Subcutaneous abdominal adipose tissue (tissue), 5 donors: ENCODE data around the gene ITSN1.

ENCODE experiments used
- H3K27ac ChIP-seq: one replicate; pipeline ENCODE4 v1.7.0; 2013; ENCODE audit warnings: low read depth, mild to moderate bottlenecking, inconsistent platforms, low read length, moderate library complexity
- H3K27me3 ChIP-seq, 5 donors: one replicate each; pipeline ENCODE4 v1.7.0; 2013; ENCODE audit warnings: low read length in 5 of 5, inconsistent platforms in 1 of 5; ENCODE audit not compliant: control insufficient read depth in 5 of 5, insufficient read depth in 4 of 5
- H3K36me3 ChIP-seq, 5 donors: one replicate each; pipeline ENCODE4 v1.7.0; 2013; ENCODE audit warnings: low read length in 5 of 5; ENCODE audit not compliant: control insufficient read depth in 5 of 5, insufficient read depth in 5 of 5
- H3K4me1 ChIP-seq, 5 donors: one replicate each; pipeline ENCODE4 v1.7.0; 2013; ENCODE audit warnings: low read length in 5 of 5, mild to moderate bottlenecking in 3 of 5, moderate library complexity in 1 of 5; ENCODE audit not compliant: control insufficient read depth in 5 of 5, insufficient read depth in 5 of 5
- H3K4me3 ChIP-seq, 5 donors: one replicate each; pipeline ENCODE4 v1.7.0; 2013; ENCODE audit warnings: low read length in 5 of 5, low read depth in 1 of 5
- H3K9ac ChIP-seq, 5 donors: one replicate each; pipeline ENCODE4 v1.7.0; 2013; ENCODE audit warnings: low read length in 5 of 5, mild to moderate bottlenecking in 4 of 5, moderate library complexity in 3 of 5
- H3K9me3 ChIP-seq, 5 donors: one replicate each; pipeline ENCODE4 v1.7.0; 2013; ENCODE audit warnings: low read length in 5 of 5; ENCODE audit not compliant: control insufficient read depth in 5 of 5
- donor health status: healthy.
- donor health status: healthy.
- donor health status: healthy.
- donor health status: healthy.
- donor health status: healthy.

The ITSN1 gene

DNA sequence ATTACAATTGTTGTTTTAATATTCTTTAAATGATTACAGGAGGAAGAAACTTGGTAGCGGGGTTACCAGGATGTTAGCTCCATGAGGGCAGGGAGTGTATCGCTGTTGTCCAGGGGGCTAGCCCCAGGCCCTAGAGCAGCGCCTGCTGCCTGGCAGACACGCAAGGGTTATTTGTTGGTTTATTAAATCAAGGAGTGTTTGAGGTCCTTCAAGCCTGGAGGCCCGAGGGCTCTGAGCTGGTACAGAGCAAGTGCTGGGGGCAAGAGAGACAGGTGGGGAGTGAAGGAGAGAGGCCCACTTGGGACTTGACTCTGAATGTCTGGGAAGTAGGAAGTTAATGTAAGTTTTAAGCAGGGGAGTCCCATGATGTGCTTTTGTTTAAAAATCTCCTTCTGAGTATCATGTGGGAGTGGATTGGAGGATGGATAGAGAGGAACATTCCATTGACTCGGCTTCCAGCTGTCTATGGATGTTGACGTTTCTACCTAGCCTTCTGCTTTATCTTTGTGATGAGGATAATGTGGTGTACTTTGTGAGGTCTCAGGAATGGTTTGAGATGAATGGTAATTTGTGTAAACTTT is 8.7 kb downstream of the ITSN1 start:
- Histone ChIP-seq H3K4me3 (no peak overlapping the region), H3K9ac (peak overlapping the region in 1 of 5 donors; percentile 13), H3K9me3 (no peaks in the 10 kb centered on the region), H3K4me1 (peaks cover 0 to 66% (median 62%) of the 10 kb centered on the region in 5 donors), H3K27ac (no peak overlapping the region), H3K27me3 (no peaks in the 10 kb centered on the region), H3K36me3 (peaks cover 0 to 9% (median 0%) of the 10 kb centered on the region in 5 donors)

DNA sequence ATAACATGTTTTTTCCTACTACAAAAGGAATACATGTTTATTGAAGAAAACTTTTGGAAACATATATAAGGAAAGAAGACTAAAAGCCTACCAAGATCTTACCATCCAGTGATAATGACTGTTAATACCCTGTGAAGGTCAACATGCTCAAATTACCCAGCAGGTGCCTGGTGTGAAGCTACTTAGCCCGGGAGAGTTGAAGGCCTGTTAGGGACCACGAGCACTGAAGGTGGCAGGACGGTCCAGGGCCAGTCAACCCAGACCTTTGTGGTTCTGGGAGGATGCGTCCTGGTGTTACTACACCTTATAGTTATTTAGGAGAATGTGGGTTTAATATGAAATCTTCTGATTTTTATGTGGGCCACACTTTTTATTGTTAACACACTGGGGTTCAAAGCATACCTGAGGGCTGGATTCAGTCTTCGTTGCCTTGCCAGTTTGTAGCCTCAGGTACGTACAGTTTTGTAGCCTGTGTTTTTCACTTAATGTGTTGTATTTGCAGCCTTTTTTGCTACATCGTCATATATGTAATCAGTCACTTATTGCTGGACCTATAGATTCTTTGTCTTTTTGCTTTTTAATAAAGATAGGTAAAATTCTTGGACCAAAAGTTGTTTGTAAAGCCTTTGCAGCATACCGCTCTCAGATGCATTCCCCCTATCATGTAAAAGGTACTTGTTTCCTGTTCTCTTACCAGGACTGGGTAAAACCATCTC is 9.8 kb downstream of the ITSN1 start:
- H3K36me3 ChIP-seq, result peaks cover 0 to 9% (median 0%) of the 10 kb centered on the region in 5 donors
- peak overlapping the region; percentile 25 for H3K27ac ChIP-seq
- H3K27me3 ChIP-seq, result no peaks in the 10 kb centered on the region
- H3K4me1 ChIP-seq, result peaks cover 0 to 68% (median 64%) of the 10 kb centered on the region in 5 donors
- no peaks in the 10 kb centered on the region for H3K9me3 ChIP-seq
- H3K9ac ChIP-seq, result peak overlapping the region in 1 of 5 donors; percentile 8
- no peak overlapping the region for H3K4me3 ChIP-seq

DNA sequence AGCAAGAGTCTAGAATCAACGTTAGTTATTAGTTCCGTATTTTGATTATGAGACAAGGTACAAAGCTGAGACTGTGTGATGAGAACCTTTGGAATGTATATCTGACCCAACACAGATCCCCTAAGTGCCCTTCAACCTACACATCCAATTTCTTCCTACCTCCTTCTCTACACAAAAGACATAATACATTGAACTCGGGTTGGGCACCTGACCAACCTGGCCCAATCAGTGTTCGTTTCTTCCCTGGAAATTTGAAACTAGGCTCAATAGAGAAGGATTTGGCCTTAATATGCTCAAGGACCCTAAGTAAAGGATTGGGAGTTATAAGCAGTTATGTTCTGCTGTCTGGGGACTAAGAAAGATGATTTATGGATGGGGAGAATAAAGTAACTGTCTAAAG is 12.1 kb downstream of the ITSN1 start:
- Histone ChIP-seq H3K4me3 (no peak overlapping the region), H3K4me1 (peaks cover 0 to 68% (median 65%) of the 10 kb centered on the region in 5 donors), H3K36me3 (peaks cover 0 to 11% (median 0%) of the 10 kb centered on the region in 5 donors), H3K9ac (no peak overlapping the region), H3K9me3 (no peaks in the 10 kb centered on the region), H3K27me3 (no peaks in the 10 kb centered on the region), H3K27ac (peak overlapping the region; percentile 62)

DNA sequence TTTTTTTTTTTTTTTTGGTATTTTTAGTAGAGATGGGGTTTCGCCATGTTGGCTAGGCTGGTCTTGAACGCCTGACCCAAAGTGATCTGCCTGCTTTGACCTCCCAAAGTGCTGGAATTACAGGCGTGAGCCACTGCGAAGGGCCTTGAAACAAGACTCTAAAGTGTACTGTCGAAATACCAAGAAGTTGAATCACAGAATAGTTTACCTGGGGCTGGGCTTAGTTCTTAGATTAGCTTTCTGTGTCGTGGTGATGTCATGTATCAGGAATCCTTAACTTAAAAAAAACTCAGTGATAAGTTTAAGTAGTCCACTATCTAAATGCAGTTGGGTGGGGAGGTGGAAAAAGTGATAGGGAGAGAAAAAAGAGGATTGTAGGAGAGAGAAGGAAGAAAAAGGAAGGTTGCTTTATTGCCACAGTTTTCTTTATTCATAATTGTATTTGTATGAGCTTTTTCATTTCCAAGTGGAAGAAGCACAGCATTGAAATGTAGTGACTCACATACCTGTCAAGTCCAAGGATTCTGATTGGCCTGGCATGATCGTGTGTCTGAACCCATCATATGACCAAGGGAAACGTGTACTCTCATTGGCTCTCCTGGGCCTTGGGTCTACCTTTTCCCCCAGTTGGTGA is 13.4 kb downstream of the ITSN1 start:
- peaks cover 0 to 68% (median 61%) of the 10 kb centered on the region in 5 donors for H3K4me1 ChIP-seq

DNA sequence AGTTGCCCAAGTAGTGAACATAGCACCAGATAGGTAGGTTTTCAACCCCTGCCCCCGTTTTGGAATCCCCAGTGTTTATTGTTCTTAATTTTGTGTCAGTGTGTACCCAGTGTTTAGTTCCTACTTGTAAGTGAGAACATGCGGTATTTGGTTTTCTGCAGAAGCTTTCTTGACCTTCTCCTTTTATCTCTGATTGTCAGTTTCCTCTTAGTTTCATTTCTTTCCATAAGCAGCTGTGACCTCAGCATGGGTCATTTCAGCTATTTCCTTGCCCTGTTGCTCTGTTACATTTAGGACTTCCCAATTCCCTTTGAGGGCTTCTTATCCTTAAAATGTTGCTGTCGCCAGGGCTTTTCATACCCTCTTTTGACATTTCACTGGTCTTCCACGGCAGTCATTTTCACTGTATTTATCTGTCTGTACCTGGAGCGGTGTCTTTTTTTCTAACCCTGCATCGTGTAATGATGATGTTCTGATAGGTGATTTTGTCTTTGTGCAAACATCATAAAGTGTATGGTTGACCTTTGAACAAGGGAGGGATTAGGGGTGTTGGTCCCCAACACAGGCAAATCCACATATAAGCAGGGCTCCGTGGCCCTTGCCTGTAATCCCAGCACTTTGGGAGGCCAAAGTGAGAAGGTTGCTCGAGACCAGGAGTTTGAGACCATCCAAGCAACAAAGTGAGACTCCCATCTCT is 15.0 kb downstream of the ITSN1 start:
- Histone ChIP-seq H3K4me3 (no peak overlapping the region), H3K27ac (peak overlapping the region; percentile 69), H3K9ac (no peak overlapping the region), H3K27me3 (no peaks in the 10 kb centered on the region), H3K9me3 (no peaks in the 10 kb centered on the region), H3K4me1 (peaks cover 0 to 61% (median 55%) of the 10 kb centered on the region in 5 donors), H3K36me3 (peaks cover 0 to 11% (median 0%) of the 10 kb centered on the region in 5 donors)

More for the DNA sequence above, 13.4 kb downstream of the ITSN1 start:
- no peak overlapping the region for H3K4me3 ChIP-seq
- no peaks in the 10 kb centered on the region for H3K9me3 ChIP-seq
- H3K36me3 ChIP-seq, result peaks cover 0 to 11% (median 0%) of the 10 kb centered on the region in 5 donors
- H3K9ac ChIP-seq, result no peak overlapping the region
- H3K27me3 ChIP-seq, result no peaks in the 10 kb centered on the region
- H3K27ac ChIP-seq, result peak overlapping the region; percentile 62

DNA sequence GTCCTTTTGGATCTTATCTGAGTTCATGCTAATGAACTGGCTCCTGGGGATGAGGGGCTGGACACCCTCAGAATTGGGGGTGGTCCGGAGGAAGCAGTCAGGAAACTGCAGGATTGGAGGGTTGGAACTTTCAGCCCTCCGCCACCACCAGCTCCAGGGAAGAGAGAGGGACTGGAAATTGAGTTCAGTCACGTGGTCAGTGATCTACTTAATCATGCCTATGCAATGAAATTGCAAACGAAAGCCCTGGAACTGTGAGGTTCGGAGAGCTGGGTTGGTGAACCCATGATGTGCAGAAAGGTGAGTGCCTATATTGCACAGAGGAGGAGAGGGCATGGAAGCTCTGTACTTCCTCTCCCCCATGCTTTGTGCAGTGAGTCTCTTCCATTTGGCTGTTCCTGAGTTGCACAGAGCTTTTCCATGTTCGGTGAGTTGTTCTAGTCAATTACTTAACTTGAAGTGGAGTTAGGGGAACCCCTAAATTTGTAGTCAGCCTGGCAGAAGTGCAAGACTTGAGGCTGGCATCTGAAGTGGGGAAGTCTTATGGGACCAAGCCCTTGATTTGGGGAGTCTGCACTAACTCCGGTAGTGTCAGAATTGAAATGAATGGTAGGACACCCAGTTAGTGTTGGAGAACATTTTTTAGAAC is 16.7 kb downstream of the ITSN1 start:
- peak overlapping the region; percentile 51 for H3K27ac ChIP-seq
- H3K4me1 ChIP-seq, result peaks cover 0 to 64% (median 56%) of the 10 kb centered on the region in 5 donors
- peaks cover 0 to 8% (median 0%) of the 10 kb centered on the region in 5 donors for H3K36me3 ChIP-seq
- no peaks in the 10 kb centered on the region for H3K27me3 ChIP-seq
- no peak overlapping the region for H3K4me3 ChIP-seq
- H3K9me3 ChIP-seq, result no peaks in the 10 kb centered on the region
- H3K9ac ChIP-seq, result no peak overlapping the region

DNA sequence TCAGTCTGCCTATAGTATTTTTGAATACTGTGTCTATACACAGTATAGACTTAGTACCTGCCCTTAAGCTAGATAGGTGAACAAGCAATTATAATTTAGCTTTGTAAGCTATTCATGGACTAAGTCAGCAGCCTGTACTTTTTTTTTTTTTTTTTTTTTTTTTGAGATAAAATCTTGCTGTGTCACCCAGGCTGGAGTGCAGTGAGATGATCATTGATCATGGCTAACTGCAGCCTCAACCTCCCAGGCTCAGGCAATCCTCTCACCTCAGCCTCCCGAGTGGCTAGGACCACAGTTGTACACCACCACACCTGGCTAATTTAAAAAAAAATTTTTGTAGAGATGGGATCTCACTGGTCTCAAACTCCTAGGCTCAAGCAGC is 17.3 kb downstream of the ITSN1 start:
- H3K9ac ChIP-seq, result no peak overlapping the region
- no peaks in the 10 kb centered on the region for H3K27me3 ChIP-seq
- peaks cover 0 to 68% (median 59%) of the 10 kb centered on the region in 5 donors for H3K4me1 ChIP-seq
- no peaks in the 10 kb centered on the region for H3K9me3 ChIP-seq
- H3K36me3 ChIP-seq, result peaks cover 0 to 4% (median 0%) of the 10 kb centered on the region in 5 donors
- no peak overlapping the region for H3K4me3 ChIP-seq
- peak overlapping the region; percentile 51 for H3K27ac ChIP-seq

DNA sequence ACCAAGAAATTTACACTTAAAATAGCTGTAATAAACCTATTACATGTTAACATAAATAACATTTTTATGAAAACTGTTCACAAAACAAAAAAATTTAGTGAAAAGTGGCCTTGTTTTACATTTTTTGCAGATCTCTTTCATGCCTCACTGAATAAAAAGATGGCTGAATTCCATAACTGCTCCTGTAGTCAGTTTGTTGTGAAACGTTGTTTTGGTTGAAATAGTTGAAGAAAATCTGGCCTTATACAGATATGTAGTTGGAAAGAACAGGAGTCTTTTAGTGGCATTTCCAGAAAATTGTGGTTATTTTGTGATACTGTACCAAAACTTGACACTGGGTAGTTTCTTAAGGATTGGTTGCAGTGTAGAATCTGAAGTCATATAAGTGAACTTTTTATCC is 18.1 kb downstream of the ITSN1 start:
- no peaks in the 10 kb centered on the region for H3K9me3 ChIP-seq
- no peak overlapping the region for H3K9ac ChIP-seq
- H3K4me3 ChIP-seq, result no peak overlapping the region
- peak overlapping the region; percentile 51 for H3K27ac ChIP-seq
- H3K27me3 ChIP-seq, result no peaks in the 10 kb centered on the region
- H3K4me1 ChIP-seq, result peaks cover 0 to 66% (median 54%) of the 10 kb centered on the region in 5 donors
- H3K36me3 ChIP-seq, result peaks cover 0 to 3% (median 0%) of the 10 kb centered on the region in 5 donors

DNA sequence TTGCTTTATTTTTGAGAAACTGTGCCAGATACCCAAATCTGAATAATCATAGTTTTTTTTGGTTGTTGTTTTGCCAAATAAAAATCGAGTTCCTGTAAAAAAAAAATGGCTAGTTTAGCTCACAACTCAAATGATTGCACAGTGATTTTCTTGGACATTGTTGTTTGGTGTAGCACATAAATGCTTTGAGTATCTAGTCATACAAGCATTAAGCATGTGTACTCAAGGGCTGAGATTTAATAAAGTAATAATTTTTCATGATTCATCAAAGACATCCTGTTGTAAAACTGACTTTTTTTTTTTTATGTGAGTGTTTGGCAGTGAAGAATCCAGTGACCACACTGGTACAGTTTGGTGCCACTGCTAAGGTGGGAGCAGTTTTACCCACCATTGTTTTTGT is 18.8 kb downstream of the ITSN1 start:
- peak overlapping the region; percentile 51 for H3K27ac ChIP-seq
- H3K9ac ChIP-seq, result no peak overlapping the region
- no peak overlapping the region for H3K4me3 ChIP-seq
- peaks cover 0 to 3% (median 0%) of the 10 kb centered on the region in 5 donors for H3K36me3 ChIP-seq
- H3K27me3 ChIP-seq, result no peaks in the 10 kb centered on the region
- no peaks in the 10 kb centered on the region for H3K9me3 ChIP-seq
- peaks cover 0 to 66% (median 56%) of the 10 kb centered on the region in 5 donors for H3K4me1 ChIP-seq
